Measurements from ENCODE around the gene PREX1. TPM values are rescaled to one million over a fixed set of nuclear protein-coding genes. Genes with fewer than 3 reads are reported as not detected.
A peak's percentile ranks its signal among the peaks of the same experiment; 100 is the strongest.

PREX1 gene
- total RNA-seq, 2 donors from 2014 or later = 132 to 167 TPM

DNA sequence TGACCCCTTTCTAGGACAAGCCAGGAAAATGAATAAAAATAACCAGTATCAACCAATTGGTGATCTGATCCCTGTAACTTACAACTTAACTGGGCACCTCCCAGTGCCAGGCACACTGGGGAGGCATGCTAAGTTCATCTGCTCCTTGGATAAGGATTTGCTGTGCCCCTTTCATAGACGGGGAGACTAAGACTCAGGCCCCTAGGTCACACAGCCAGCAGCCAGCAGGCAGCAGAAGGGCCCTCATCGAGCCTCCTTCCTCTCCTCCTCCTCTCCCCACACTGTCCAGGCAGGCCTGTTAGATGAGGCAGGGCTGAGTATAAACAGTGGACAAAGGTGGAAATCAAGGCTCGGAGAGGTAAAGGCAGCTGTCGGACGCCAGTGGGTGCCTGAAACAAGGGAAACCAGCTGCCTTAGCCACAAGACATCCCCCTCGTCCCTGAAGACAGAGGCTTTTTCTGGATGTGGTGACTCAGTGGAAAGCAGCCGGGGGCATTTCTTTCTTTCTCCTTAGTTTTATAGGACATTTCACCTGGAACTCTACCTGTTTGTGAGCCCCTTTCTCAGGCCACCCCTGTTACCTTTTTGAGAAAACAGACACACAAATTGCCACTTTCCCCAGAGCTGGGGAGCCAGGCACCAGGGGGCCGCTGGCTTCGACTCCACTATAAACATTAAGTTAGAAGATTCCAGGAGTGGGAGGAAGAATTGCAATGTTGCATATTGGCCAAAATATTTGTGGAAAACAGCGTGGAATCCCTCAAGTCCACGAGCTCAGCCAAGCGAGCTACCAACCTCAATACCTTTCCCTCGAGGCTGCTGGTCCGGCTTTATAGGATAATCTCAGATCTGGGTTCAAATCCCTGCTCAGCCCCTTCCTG is 166.0 kb downstream of the PREX1 start:
- no peaks in the 10 kb centered on the region for H3K9me3 Mint-ChIP-seq
- H3K36me3 Mint-ChIP-seq = peaks cover 14% of the 10 kb centered on the region
- no peaks in the 10 kb centered on the region for H3K27me3 Mint-ChIP-seq
- no peak overlapping the region for H3K4me3 Mint-ChIP-seq
- ATAC-seq (no peak), DNase-seq (ENCODE audit: low spot score) (no peak)
- peaks cover 39 to 41% of the 10 kb centered on the region in 2 donors for H3K4me1 Mint-ChIP-seq (ENCODE audit: low read depth in 2 of 2)
- peak overlapping the region in 1 of 2 donors; percentile 74 for H3K27ac Mint-ChIP-seq

DNA sequence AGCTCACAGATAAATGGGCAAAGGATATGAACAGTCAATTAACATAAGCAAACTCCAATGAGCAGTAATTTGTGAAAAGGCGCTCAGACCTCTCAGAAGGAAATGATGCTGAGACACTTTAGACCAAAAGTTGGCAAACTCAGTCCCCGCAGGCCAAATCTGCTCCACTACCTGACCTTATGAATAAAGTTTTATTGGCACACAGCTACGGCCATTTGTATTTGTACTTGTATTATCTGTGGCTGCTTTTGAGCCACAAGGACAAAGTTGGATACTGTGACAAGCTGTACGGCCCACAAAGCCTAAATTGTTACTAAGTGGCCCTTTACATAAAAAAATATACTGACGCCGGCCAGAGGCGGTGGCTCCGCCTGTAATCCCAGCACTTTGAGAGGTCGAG is 167.0 kb downstream of the PREX1 start:
- Mint-ChIP-seq H3K36me3 (peaks cover 14% of the 10 kb centered on the region), H3K9me3 (no peaks in the 10 kb centered on the region), H3K4me1 (ENCODE audit: low read depth in 2 of 2) (peaks cover 39 to 47% of the 10 kb centered on the region in 2 donors), H3K27me3 (no peaks in the 10 kb centered on the region), H3K27ac (peak overlapping the region; percentile 74 to 95), H3K4me3 (no peak overlapping the region)
- no peak for ATAC-seq
- no peak for DNase-seq (ENCODE audit: low spot score)

DNA sequence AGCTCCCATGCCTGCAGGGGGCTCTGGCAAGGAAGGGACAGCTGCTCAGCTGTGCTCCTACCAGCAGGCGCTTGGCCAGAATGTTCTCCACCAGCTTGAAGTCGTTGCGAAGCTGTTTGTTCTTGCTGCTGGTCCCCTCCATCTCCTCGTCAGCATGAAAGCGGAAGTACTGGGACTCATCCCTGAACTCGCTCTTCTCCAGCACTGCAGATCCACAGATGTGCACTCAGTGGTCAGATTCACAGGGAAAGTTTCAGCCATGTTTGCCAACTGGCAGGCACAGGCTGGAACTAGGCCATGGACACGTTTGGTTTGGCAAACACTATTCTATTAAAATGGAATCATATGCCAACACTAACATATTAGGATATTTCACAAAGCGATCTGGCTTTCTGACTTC is 167.9 kb downstream of the PREX1 start:
- no peaks in the 10 kb centered on the region for H3K27me3 Mint-ChIP-seq
- H3K36me3 Mint-ChIP-seq = peaks cover 14% of the 10 kb centered on the region
- ATAC-seq = no peak
- no peak overlapping the region for H3K4me3 Mint-ChIP-seq
- no peaks in the 10 kb centered on the region for H3K9me3 Mint-ChIP-seq
- peak overlapping the region; percentile 74 to 95 for H3K27ac Mint-ChIP-seq
- no peak for DNase-seq (ENCODE audit: low spot score)
- peaks cover 39 to 49% of the 10 kb centered on the region in 2 donors for H3K4me1 Mint-ChIP-seq (ENCODE audit: low read depth in 2 of 2)

DNA sequence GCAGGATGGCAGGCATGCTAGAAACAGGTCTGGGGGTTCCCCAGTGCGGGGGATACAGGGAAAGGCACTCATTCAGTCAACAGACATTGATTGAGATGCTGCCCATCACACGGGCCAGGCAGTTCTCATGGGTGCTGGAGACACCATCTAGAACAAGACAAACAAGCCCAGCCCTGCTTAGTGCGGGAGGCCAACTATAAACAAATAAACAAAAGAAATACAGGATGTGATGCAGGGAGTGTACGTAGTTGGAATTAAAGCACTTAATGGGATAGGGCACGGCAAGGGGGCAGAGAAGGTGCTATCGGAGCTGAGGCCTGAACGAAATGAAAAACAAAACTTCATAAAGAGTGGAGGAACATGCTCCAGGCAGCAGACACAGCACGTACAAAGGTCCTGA is 169.3 kb downstream of the PREX1 start:
- Mint-ChIP-seq H3K27ac (peak overlapping the region; percentile 74 to 95), H3K27me3 (no peaks in the 10 kb centered on the region), H3K9me3 (no peaks in the 10 kb centered on the region), H3K4me1 (ENCODE audit: low read depth in 2 of 2) (peaks cover 31 to 45% of the 10 kb centered on the region in 2 donors), H3K4me3 (no peak overlapping the region), H3K36me3 (peaks cover 14% of the 10 kb centered on the region)
- ATAC-seq = no peak
- DNase-seq (ENCODE audit: low spot score) = no peak

GRCh38 chr20:48658198-48658476 is 169.7 kb downstream of the PREX1 start:
- ATAC-seq (peak in 1 of 2 donors; percentile 12), DNase-seq (ENCODE audit: low spot score) (no peak)
- Mint-ChIP-seq H3K4me3 (no peak overlapping the region), H3K4me1 (ENCODE audit: low read depth in 2 of 2) (peaks cover 30 to 45% of the 10 kb centered on the region in 2 donors), H3K36me3 (peaks cover 14% of the 10 kb centered on the region), H3K27me3 (no peaks in the 10 kb centered on the region), H3K9me3 (no peaks in the 10 kb centered on the region), H3K27ac (peak overlapping the region; percentile 74 to 95)

DNA sequence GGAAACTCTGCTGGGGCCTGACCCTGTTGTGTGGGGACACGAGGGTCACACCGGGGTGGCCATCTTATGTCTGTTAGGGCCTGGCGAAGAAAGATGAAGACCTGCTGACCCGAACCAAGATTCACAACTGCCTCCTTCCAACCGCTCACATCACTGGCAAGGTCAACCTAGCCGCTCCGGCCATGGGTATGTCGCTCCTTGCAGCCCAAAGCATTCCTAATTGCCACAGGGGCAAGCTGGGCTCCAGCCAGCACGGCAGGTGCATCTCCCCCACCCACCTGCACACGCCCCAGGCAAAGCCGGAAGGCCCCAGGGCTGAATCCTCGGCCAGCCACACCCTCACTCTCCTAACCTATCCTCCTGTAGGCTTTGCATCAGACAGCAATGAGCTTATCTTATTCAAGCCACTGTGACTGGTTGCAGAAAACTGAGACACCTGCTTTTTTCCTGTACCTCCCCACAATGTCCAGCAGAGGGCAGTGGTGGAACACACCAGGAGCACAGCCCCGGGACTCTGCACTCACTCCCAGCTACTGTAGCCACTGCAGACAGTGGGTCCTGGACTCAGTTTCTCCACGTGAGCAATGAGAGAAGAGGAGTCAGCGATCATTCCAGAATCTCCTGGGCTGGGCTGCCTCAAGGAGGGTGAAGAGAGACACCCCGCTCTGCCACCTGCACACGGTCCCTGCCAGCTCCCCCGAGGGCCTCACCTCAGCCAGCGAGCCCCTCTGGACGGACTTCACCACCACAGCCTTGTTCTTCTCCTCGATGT is 170.2 kb downstream of the PREX1 start:
- no peak overlapping the region for H3K4me3 Mint-ChIP-seq
- ATAC-seq (peak; percentile 75 to 86), DNase-seq (ENCODE audit: low spot score) (peak; percentile 77)
- peak overlapping the region; percentile 74 to 95 for H3K27ac Mint-ChIP-seq
- no peaks in the 10 kb centered on the region for H3K27me3 Mint-ChIP-seq
- H3K4me1 Mint-ChIP-seq (ENCODE audit: low read depth in 2 of 2) = peaks cover 30 to 41% of the 10 kb centered on the region in 2 donors
- peaks cover 14% of the 10 kb centered on the region for H3K36me3 Mint-ChIP-seq
- H3K9me3 Mint-ChIP-seq = no peaks in the 10 kb centered on the region

GRCh38 chr20:48656661-48657211 is 171.1 kb downstream of the PREX1 start:
- Mint-ChIP-seq H3K27me3 (no peaks in the 10 kb centered on the region), H3K27ac (peak overlapping the region; percentile 19 to 64), H3K9me3 (no peaks in the 10 kb centered on the region), H3K36me3 (peaks cover 14% of the 10 kb centered on the region), H3K4me3 (no peak overlapping the region), H3K4me1 (ENCODE audit: low read depth in 2 of 2) (peaks cover 30 to 40% of the 10 kb centered on the region in 2 donors)
- ATAC-seq (no peak), DNase-seq (ENCODE audit: low spot score) (no peak)

GRCh38 chr20:48656137-48656536 is 171.7 kb downstream of the PREX1 start:
- Mint-ChIP-seq H3K36me3 (peaks cover 19% of the 10 kb centered on the region), H3K27me3 (no peaks in the 10 kb centered on the region), H3K27ac (peak overlapping the region; percentile 19 to 64), H3K9me3 (no peaks in the 10 kb centered on the region), H3K4me1 (ENCODE audit: low read depth in 2 of 2) (peaks cover 30 to 37% of the 10 kb centered on the region in 2 donors), H3K4me3 (no peak overlapping the region)
- ATAC-seq = no peak
- no peak for DNase-seq (ENCODE audit: low spot score)

DNA sequence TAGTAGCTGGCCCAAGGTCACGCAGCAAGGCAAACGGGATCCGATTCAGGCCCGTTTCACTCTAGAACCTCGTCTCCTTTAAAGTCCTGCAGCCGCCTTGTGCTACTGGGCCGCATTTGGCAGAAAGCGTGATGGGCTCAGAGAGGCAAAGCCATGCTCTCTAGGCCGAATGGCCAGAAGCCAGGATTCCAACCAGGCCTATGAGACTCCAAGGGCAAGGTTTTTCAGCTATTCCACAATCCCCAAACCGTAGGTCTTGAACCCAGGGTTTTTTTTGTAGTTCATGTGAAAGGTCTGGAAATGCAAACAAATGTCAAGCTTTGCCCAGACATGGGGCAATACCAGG is 174.1 kb downstream of the PREX1 start:
- DNase-seq (ENCODE audit: low spot score) (no peak), ATAC-seq (no peak)
- H3K27ac Mint-ChIP-seq = no peak overlapping the region
- peaks cover 13 to 20% of the 10 kb centered on the region in 2 donors for H3K4me1 Mint-ChIP-seq (ENCODE audit: low read depth in 2 of 2)
- no peak overlapping the region for H3K4me3 Mint-ChIP-seq
- H3K27me3 Mint-ChIP-seq = no peaks in the 10 kb centered on the region
- H3K36me3 Mint-ChIP-seq = peaks cover 14% of the 10 kb centered on the region
- H3K9me3 Mint-ChIP-seq = no peaks in the 10 kb centered on the region

- DNase-seq (ENCODE audit: low spot score) (no peak), ATAC-seq (no peak)
- Mint-ChIP-seq H3K9me3 (no peaks in the 10 kb centered on the region), H3K27me3 (no peaks in the 10 kb centered on the region), H3K4me1 (ENCODE audit: low read depth in 2 of 2) (peaks cover 7 to 15% of the 10 kb centered on the region in 2 donors), H3K27ac (no peak overlapping the region), H3K36me3 (peaks cover 11% of the 10 kb centered on the region), H3K4me3 (no peak overlapping the region)
These were observed 174.7 kb downstream of the PREX1 start for GRCh38 chr20:48652961-48653705.

- Mint-ChIP-seq H3K9me3 (no peaks in the 10 kb centered on the region), H3K36me3 (peaks cover 11% of the 10 kb centered on the region), H3K27me3 (no peaks in the 10 kb centered on the region), H3K4me1 (ENCODE audit: low read depth in 2 of 2) (peaks cover 0 to 8% of the 10 kb centered on the region in 2 donors), H3K4me3 (no peak overlapping the region), H3K27ac (no peak overlapping the region)
- ATAC-seq (no peak), DNase-seq (ENCODE audit: low spot score) (no peak)
These were observed 175.8 kb downstream of the PREX1 start for GRCh38 chr20:48651960-48652359.

DNA sequence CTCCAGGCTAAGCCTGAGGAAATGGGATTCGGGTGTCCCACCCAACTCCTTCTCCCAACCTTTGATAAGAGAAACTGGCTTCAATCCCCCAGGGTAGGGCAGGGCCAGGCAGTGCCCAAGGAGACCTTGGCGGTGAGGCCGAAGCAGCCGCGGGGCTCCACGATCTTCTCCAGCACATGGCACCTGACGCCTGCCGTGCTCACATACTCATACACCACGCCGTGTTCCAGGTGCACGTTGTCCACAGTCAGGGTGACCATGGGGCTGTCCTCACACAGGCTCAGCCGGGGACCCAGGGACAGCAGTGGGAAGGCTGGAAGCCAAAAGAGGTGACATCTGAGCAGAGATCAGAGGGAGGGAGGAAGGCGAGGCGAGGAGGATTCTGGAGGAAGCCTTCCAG is 176.5 kb downstream of the PREX1 start:
- ATAC-seq (no peak), DNase-seq (ENCODE audit: low spot score) (no peak)
- Mint-ChIP-seq H3K36me3 (peaks cover 11% of the 10 kb centered on the region), H3K4me1 (ENCODE audit: low read depth in 2 of 2) (peaks cover 0 to 3% of the 10 kb centered on the region in 2 donors), H3K27me3 (no peaks in the 10 kb centered on the region), H3K9me3 (no peaks in the 10 kb centered on the region), H3K4me3 (no peak overlapping the region), H3K27ac (peak overlapping the region in 1 of 2 donors; percentile 47)

DNA sequence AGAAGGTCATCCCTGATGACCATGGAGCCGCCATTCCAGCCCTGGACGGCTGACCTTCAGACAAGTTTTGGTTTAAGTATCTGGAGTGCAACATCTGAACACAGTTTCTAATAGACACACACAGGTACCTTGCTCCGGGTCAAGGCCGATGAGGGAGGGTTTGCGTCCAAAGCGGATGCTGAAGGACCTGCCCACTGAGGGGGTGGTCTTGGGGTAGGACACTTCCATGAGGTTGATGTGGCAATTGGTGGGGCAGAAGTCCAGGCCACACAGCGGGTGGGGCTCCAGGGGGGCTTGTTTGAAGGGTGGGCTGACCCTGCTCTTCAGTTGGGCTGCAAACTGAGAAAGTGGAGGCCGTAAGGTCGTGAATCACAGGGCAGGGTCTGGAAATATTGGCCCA is 177.9 kb downstream of the PREX1 start:
- Mint-ChIP-seq H3K4me1 (ENCODE audit: low read depth in 2 of 2) (peaks cover 0 to 3% of the 10 kb centered on the region in 2 donors), H3K36me3 (peaks cover 21% of the 10 kb centered on the region), H3K27ac (no peak overlapping the region), H3K9me3 (no peaks in the 10 kb centered on the region), H3K4me3 (no peak overlapping the region), H3K27me3 (no peaks in the 10 kb centered on the region)
- no peak for ATAC-seq
- no peak for DNase-seq (ENCODE audit: low spot score)

Data from natural killer cell treated with Interleukin-12 subunit alpha and Interleukin-12 subunit beta and Interleukin-15 and Interleukin-18, amount 100 ng/mL, for 72 hours (primary cell).